ENCODE data around the gene ANKDD1A.
A peak's percentile ranks its signal among the peaks of the same experiment; 100 is the strongest.

Gene ANKDD1A

DNA sequence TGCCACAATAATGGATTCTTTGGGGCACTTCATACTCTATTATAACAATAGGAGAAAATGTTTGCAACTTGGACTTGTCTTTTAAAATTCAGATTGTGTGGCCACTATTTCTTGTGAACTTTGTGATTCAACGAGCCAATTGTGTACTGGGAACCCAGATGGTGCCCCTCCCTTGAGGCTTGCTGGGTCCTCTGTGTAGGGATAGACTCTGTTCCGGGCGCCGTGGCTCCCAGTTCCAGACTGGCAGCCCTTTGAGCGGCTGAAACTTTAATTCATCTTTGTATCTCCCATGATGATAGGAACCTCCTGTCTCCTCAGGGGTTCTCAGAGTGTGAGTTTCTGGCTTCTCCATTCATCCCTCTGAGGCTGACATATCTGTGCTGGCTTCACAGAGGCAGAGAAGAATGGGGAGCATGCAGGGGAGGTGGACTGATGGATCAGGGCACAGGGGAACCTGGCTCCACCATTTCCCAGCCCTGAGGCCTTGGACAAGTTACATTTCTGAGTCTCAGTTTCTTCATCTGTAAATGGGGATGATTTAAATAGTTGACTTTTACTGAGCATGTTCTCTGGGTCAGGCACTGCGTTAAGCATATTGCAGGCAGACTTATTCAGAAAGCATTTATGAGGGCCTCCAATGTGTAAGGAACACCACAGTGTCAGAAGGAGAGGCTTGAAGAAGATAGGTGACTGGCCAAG, 15.2 kb upstream of the ANKDD1A start:
- no peak for DNase-seq

DNA sequence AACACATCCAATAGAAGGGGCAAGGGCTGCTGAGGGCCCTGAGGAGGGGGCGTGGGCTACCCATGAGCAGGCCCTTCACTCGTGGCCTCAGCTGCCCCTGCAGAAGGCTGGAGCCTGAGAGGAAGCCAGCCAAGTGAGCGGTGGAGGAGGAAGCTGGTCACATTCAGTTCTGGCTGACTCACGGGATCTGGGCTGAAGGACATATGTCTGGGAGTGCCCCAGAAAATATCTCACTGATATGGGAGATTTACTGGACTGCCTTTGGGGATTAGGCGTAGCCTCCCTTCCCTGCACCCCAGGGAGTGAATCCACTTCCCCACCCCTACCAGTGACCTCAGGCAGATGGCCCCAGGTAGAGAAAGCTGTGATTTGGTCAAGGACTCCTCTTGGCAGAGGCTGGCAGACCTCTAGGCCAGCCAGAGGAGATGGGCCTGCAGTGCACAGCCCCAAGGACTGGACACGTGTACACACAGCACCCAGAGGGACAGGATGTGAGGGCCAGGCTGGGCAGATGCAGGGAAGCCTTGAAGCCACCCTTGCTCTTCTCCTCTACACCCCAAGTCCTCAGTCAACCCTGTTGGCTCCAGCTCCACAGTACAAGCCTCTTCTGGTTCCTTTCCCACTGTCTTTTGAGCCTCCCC, 14.2 kb upstream of the ANKDD1A start:
- DNase-seq = no peak

- no peak for DNase-seq
These were observed 13.3 kb upstream of the ANKDD1A start for GRCh38 chr15:64898406-64898805.

GRCh38 chr15:64901141-64901540, 10.6 kb upstream of the ANKDD1A start:
- DNase-seq = no peak

GRCh38 chr15:64901914-64902313, 9.8 kb upstream of the ANKDD1A start:
- no peak for DNase-seq

DNA sequence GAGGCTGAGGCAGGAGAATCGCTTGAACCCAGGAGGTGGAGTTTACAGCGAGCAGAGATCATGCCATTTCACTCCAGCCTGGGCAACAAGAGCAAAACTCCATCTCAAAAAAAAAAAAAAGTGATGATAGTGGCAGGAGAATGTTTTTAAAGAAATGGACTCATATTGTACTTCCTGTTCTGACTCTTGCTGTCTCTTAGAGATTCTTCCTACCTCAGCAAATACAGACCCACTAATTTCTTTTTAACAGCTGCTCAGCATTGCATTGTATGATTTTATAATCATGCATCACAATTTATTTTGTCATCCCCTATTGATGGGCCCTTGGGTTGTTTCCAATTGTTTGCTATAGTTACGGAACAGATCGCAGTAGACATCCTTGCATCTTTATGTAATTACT, 8.8 kb upstream of the ANKDD1A start:
- peak; percentile 14 for DNase-seq

DNA sequence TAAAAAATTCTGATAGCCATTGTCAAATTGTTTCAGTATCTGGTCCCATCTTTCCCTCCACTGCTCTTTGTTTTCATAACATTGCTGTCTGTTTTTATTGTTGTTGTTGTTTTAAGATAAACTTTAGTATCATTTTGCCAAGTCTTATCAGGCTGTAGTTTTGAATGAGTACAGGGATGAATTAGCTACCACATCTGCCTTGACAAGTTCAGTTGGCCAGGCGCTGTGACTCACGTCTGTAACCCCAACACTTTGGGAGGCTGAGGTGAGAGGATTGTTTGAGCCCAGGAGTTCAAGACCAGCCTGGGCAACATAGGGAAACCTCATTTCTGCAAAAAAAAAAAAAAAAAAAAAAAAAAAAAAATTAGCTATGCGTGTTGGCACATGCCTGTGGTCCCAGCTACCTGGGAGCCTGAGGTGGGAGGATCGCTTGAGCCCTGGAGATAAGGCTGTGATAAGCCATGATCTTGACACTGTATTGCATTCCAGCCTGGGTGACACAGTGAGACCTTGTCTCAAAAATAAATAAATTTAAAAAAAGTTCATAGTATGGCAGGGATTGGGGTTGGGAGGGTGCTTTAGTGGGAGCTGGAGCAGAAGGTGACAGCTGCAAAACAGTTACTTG, 8.3 kb upstream of the ANKDD1A start:
- DNase-seq = no peak

- no peak for DNase-seq
These were observed 7.5 kb upstream of the ANKDD1A start for GRCh38 chr15:64904189-64904588.

GRCh38 chr15:64905119-64905831, 6.4 kb upstream of the ANKDD1A start:
- DNase-seq = peak; percentile 85

- no peak for DNase-seq
These were observed 5.8 kb upstream of the ANKDD1A start for GRCh38 chr15:64905941-64906340.

GRCh38 chr15:64906402-64906801, 5.3 kb upstream of the ANKDD1A start:
- DNase-seq = no peak

DNA sequence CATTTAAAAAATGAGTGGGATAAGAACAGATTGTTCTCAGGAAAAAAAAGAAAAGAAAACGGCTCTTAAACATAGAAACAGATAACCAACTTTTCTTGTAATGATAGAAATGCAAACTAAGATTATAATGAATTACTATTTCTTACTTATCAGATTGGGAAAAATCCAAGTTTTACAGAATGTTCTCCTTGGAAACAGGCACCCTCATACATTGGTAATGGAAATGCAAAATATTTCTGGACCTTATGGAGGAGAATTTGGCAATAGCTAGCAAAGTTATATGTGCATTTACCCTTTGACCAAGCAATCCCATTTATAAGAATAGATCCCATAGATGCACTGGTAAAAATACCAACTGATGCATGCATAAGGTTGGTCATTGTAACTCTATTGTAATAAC, 3.7 kb upstream of the ANKDD1A start:
- DNase-seq = no peak

DNA sequence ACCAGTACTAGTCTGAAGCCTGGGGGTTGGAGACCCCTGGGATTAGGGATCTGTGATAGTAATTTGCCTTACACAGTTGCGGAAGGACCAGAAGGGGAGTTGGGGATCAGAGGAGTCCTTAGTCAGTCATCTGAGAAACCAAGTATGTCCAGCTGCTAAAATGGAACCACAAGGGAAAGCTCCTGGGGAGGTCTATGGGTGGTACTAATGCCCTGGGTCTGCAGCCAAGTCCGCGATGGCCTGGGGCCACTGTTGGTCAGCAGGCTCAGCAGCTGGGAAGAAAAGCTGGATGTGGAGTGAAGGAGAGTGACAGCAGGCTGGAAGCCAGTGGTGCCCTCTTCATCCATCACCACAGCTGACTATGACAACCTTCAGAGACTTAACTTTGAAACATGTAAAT, 2.2 kb upstream of the ANKDD1A start:
- DNase-seq = no peak

DNA sequence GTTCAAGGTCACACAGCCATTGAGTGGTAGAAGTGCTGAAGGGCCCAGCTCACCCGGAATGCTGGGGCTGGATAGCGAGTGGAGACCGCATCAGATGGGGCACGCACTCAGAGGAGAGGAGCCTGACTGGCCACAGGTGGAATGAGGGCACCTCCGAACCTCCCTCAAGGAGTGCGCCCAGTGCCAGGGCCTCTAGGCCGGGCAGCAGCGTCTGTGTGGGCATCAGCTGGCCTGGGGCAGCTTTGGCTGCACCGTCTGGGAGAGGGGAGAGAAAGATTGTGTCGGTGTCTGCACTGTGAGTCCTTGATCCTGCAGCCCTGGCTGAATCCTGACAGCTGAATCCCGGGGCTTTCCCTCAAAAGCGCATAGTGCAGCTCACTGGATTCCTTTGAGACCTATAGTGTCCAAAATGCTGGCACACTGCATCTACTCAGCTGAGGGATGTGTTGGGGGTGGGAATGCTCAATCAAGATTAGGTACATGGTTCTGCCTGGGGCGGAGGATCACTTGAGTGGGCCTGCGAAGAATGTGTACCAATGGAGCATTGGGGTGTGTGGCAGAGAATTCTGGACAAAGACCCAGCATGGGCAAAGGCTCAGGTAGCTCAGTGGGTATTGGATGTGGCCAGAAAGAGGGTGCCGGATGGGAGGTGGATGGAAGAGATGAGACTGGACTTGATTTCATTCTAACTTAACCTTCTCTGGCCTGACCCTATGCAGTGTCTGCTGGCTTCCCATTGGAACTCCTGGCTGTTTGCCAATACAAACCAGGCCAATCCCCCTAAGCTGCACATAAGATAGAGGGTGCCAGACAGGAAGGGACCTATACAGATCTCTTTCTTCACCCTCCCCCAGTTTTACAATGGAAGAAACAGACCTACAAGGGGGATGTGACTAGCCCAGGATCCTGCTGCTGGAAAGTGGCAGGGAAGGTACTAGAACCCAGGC, 950 bp downstream of the ANKDD1A start:
- no peak for DNase-seq

GRCh38 chr15:64915518-64916227, 4.0 kb downstream of the ANKDD1A start:
- DNase-seq = no peak

GRCh38 chr15:64916365-64916764, 4.7 kb downstream of the ANKDD1A start:
- no peak for DNase-seq

DNA sequence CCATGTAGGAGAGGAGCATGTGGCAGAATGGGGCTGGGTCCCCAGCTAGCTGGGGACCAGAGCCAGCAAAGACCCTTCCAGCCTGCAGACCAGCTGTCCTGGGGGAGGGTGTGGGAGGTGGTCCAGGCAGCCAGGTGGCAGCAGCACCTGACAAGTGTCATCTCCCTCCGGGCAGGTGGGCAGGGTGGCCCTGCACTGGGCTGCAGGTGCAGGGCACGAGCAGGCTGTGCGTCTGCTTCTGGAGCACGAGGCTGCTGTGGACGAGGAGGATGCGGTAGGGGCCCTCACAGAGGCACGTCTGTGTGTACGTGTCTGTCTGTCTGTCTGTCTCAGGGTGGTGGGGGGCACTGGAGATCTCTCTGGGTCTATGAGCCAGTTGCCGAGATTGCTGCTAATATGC, 5.5 kb downstream of the ANKDD1A start:
- no peak for DNase-seq

GRCh38 chr15:64919721-64920120, 8.0 kb downstream of the ANKDD1A start:
- no peak for DNase-seq

DNA sequence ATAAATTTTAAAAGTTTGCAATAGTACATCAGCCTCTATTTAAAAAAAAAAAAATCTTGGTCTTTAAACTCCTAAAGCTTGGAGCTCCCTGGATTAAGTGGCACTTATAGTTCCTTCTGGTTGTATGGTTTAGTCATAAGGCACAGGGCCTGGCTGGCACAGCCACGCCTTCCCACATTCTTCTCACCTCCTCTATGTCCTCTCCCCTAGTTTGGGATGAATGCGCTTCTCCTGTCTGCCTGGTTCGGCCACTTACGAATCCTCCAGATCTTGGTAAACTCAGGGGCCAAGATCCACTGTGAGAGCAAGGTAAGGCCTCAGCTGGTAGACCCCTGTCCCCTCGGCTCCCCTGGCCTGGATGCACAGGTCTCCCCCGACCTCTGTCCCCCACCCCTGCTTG, 10.0 kb downstream of the ANKDD1A start:
- DNase-seq = no peak

DNA sequence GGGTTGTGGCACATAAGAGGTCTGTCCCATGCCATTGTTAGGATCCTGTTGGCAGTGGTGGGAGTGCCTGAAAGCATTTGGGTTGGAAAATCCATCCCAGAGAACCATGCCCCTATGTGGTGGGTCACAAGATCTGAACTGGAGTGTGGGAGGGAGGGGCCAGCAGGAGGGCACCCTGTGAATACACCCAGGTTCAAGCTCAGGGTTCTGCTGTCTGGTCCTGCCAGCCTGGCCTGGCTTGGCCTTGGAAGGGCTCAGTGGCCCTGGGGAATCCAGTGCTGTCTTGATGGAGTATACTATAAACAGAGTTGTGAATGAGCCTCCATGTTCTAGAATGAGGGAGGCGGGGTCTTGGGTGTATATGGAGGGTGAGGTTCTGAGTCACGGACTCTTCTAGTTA, 11.8 kb downstream of the ANKDD1A start:
- no peak for DNase-seq

DNA sequence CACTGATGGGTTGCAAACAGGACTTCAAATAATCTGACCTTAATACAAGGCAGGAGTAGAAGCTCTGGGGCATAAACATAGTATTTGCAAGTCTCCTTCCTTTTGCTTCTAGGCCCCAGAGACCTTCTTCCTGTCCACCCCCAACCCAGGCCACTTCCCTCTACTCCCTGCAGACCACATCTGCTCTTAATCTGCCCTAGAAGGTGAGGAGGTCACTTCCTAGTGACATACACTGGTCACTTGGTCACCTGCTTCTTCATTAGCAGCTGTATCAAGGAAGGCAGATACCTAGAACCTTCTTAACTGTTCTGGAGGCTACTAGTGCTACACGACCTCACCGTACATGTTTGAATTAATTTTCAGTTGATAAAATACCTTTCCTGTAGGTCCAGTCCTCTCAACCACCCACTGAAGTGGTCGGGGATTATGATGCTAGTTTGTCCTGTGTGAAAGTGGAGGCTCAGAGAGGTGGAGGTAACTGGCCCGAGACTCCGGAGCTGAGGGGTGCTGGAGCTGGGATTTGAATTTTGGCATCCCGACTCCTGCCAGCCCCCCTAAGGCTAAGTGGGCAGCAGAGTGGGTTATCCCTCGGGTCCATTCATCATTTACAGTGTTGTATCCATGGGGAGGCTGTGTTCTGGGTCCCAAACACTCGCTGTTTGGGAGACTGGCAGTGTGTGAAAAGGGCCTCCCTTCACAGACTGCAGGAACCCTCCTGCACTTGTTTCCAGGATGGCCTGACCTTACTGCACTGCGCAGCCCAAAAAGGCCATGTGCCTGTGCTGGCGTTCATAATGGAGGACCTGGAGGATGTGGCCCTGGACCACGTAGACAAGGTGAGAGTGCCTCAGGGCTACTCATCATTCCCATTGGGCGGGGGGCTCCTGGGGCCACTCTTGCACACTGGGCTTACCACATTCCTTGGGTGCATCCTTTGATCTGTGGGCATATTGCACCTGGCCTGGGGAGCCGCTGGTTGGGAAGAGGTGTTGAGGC, 13.9 kb downstream of the ANKDD1A start:
- no peak for DNase-seq
